HG03045 (cell line): Measurements from ENCODE around the gene THADA.

Source experiments
- ATAC-seq: cut with Tn5 transposase; IDR thresholded peaks from one replicate; pipeline ENCODE4 v1.9.1; 2021; ENCODE audit warnings: mild to moderate bottlenecking, moderate library complexity; ENCODE audit not compliant: unreplicated experiment

Gene THADA

GRCh38 chr2:43360137-43360536 is 235.7 kb downstream of the THADA start:
- ATAC-seq, result no peak

GRCh38 chr2:43358410-43359201 is 237.2 kb downstream of the THADA start:
- ATAC-seq, result no peak

- no peak for ATAC-seq
Observed at GRCh38 chr2:43356774-43357173, 239.1 kb downstream of the THADA start.

GRCh38 chr2:43355399-43355798 is 240.4 kb downstream of the THADA start:
- ATAC-seq, result no peak

GRCh38 chr2:43349904-43350303 is 245.9 kb downstream of the THADA start:
- ATAC-seq, result no peak

- no peak for ATAC-seq
Observed at GRCh38 chr2:43348908-43349661, 246.8 kb downstream of the THADA start.

GRCh38 chr2:43347746-43348145 is 248.1 kb downstream of the THADA start:
- no peak for ATAC-seq

GRCh38 chr2:43346602-43347567 is 249.0 kb downstream of the THADA start:
- ATAC-seq, result no peak

GRCh38 chr2:43345872-43346271 is 250.0 kb downstream of the THADA start:
- ATAC-seq, result no peak

- no peak for ATAC-seq
Observed at GRCh38 chr2:43345391-43345813, 250.4 kb downstream of the THADA start.

- ATAC-seq, result no peak
Observed at GRCh38 chr2:43344868-43345373, 250.9 kb downstream of the THADA start.

- ATAC-seq, result no peak
Observed at GRCh38 chr2:43343573-43344304, 252.1 kb downstream of the THADA start.

GRCh38 chr2:43341959-43342757 is 253.7 kb downstream of the THADA start:
- no peak for ATAC-seq

GRCh38 chr2:43340945-43341356 is 254.9 kb downstream of the THADA start:
- ATAC-seq, result no peak

GRCh38 chr2:43340066-43340465 is 255.8 kb downstream of the THADA start:
- no peak for ATAC-seq

GRCh38 chr2:43333656-43334144 is 262.1 kb downstream of the THADA start:
- ATAC-seq, result no peak

- ATAC-seq, result no peak
Observed at GRCh38 chr2:43333101-43333655, 262.7 kb downstream of the THADA start.

- no peak for ATAC-seq
Observed at GRCh38 chr2:43332653-43333052, 263.2 kb downstream of the THADA start.

GRCh38 chr2:43331422-43331821 is 264.4 kb downstream of the THADA start:
- no peak for ATAC-seq
